ENCODE results near the gene ASXL2.

GRCh38 chr2:25710750-25711149 lies 167.5 kb downstream of the ASXL2 start:
- TF ChIP-seq CTCF (IDR thresholded peaks at IDR 0.05; ENCODE audit: low read length): no peak
- TF ChIP-seq EZH2phosphoT487 (IDR thresholded peaks at IDR 0.05; ENCODE audit: low read length): no peak
